ENCODE measurements around the gene CCDC144A.
"Not testable (repeated sequence)": the region's sequence is repeated elsewhere in the genome, so short reads cannot be mapped to it uniquely, and the experiment has no call there.

CCDC144A gene

GRCh38 chr17:16689731-16690281, at the start of gene CCDC144A:
Gene CCDC144A, plus strand, starts transcription at chr17:16690241. Its CDS starts 160 bp downstream, at chr17:16690401.
- peak; percentile 31 for DNase-seq (ENCODE audit: low read depth)

GRCh38 chr17:16649585-16649984, 40.5 kb upstream of the CCDC144A start:
- no peak for DNase-seq (ENCODE audit: low read depth)

- DNase-seq (ENCODE audit: low read depth): no peak
Observed at GRCh38 chr17:16652252-16652651, 37.8 kb upstream of the CCDC144A start.

- no peak for DNase-seq (ENCODE audit: low read depth)
Observed at GRCh38 chr17:16652847-16653366, 37.1 kb upstream of the CCDC144A start.

GRCh38 chr17:16653367-16654041, 36.5 kb upstream of the CCDC144A start, which contains the start of gene ZNF624:
Gene ZNF624, minus strand, starts transcription at chr17:16653850.
- DNase-seq (ENCODE audit: low read depth): peak; percentile 75

GRCh38 chr17:16661217-16661616, 28.8 kb upstream of the CCDC144A start:
- no peak for DNase-seq (ENCODE audit: low read depth)

GRCh38 chr17:16662936-16663335, 27.1 kb upstream of the CCDC144A start:
- DNase-seq (ENCODE audit: low read depth): no peak

GRCh38 chr17:16666553-16666906, 23.5 kb upstream of the CCDC144A start:
- DNase-seq (ENCODE audit: low read depth): not testable (repeated sequence)

- DNase-seq (ENCODE audit: low read depth): not testable (repeated sequence)
Observed at GRCh38 chr17:16666907-16667636, 23.0 kb upstream of the CCDC144A start.

GRCh38 chr17:16676676-16677268, 13.3 kb upstream of the CCDC144A start:
- DNase-seq (ENCODE audit: low read depth): no peak

GRCh38 chr17:16683290-16684138, 6.5 kb upstream of the CCDC144A start:
- not testable (repeated sequence) for DNase-seq (ENCODE audit: low read depth)

GRCh38 chr17:16686019-16686418, 4.0 kb upstream of the CCDC144A start:
- DNase-seq (ENCODE audit: low read depth): not testable (repeated sequence)

- not testable (repeated sequence) for DNase-seq (ENCODE audit: low read depth)
Observed at GRCh38 chr17:16687151-16687550, 2.9 kb upstream of the CCDC144A start.

- not testable (repeated sequence) for DNase-seq (ENCODE audit: low read depth)
Observed at GRCh38 chr17:16690447-16690846, 406 bp downstream of the CCDC144A start.

- not testable (repeated sequence) for DNase-seq (ENCODE audit: low read depth)
Observed at GRCh38 chr17:16697603-16698002, 7.6 kb downstream of the CCDC144A start.

GRCh38 chr17:16745492-16746203, 55.6 kb downstream of the CCDC144A start:
- not testable (repeated sequence) for DNase-seq (ENCODE audit: low read depth)

GRCh38 chr17:16746571-16746970, 56.5 kb downstream of the CCDC144A start:
- not testable (repeated sequence) for DNase-seq (ENCODE audit: low read depth)

GRCh38 chr17:16750515-16750914, 60.5 kb downstream of the CCDC144A start:
- DNase-seq (ENCODE audit: low read depth): not testable (repeated sequence)

- not testable (repeated sequence) for DNase-seq (ENCODE audit: low read depth)
Observed at GRCh38 chr17:16751224-16751923, 61.3 kb downstream of the CCDC144A start.

- DNase-seq (ENCODE audit: low read depth): not testable (repeated sequence)
Observed at GRCh38 chr17:16751924-16752287, 61.9 kb downstream of the CCDC144A start.
